GM12864 (cell line): Measurements from ENCODE around the gene TIMM44.

Experiments used
- DNase-seq: peaks from one replicate; pipeline ENCODE4 v3.0.0-alpha.2; 2011; ENCODE audit warnings: low read depth
- H3K4me3 ChIP-seq: 2 replicates; pipeline ENCODE4 v1.5.1; 2011; ENCODE audit warnings: mild to moderate bottlenecking, low read depth, low read length, control low read depth
- CTCF ChIP-seq: IDR thresholded peaks from 2 replicates; pipeline ENCODE4 v1.5.1; 2011; ENCODE audit warnings: low read depth, mild to moderate bottlenecking, moderate library complexity, low read length, control low read depth, inconsistent platforms; ENCODE audit errors: missing control alignments

The TIMM44 gene

GRCh38 chr19:7907544-7907943, 35.9 kb downstream of the TIMM44 start:
- H3K4me3 ChIP-seq: no peak overlapping the region
- no peak for DNase-seq
- no peak for TF ChIP-seq CTCF

- no peak for TF ChIP-seq CTCF
- DNase-seq: no peak
- H3K4me3 ChIP-seq: no peak overlapping the region
Observed at GRCh38 chr19:7907122-7907521, 36.3 kb downstream of the TIMM44 start.

GRCh38 chr19:7905859-7906258, 37.6 kb downstream of the TIMM44 start:
- DNase-seq: no peak
- no peak overlapping the region for H3K4me3 ChIP-seq
- no peak for TF ChIP-seq CTCF

- H3K4me3 ChIP-seq: no peak overlapping the region; the same call in 1 of the 2 replicates
- no peak for DNase-seq
- no peak for TF ChIP-seq CTCF
Observed at GRCh38 chr19:7905268-7905667, 38.2 kb downstream of the TIMM44 start.

GRCh38 chr19:7904074-7905020, 39.1 kb downstream of the TIMM44 start:
- no peak for DNase-seq
- TF ChIP-seq CTCF: no peak
- peak overlapping the region; percentile 98 for H3K4me3 ChIP-seq

GRCh38 chr19:7903244-7904073, 40.0 kb downstream of the TIMM44 start, which contains the start of gene MAP2K7:
Gene MAP2K7, plus strand, starts transcription at chr19:7903877. Its CDS starts 68 bp downstream, at chr19:7903945.
- peak; percentile 55 for TF ChIP-seq CTCF
- peak within 1 kb of the TSS; percentile 98 for H3K4me3 ChIP-seq
- peak; percentile 96 for DNase-seq
